Stimulated activated CD4-positive, alpha-beta T cell treated with anti-CD3 and anti-CD28 coated beads, TNF-alpha, amount 100 ng/mL, for 1 hour (primary cell): ENCODE results near the gene FANCC.

Source experiments
- DNase-seq, 3 donors: peaks; one replicate each; pipeline ENCODE4 v3.0.0-alpha.2; 2020; ENCODE audit warnings: low read depth in 3 of 3, low spot score in 1 of 3

Gene FANCC

GRCh38 chr9:95049761-95050160 is 267.7 kb downstream of the FANCC start:
- no peak for DNase-seq
